Measurements from ENCODE around the gene C2CD2.
A peak's percentile ranks its signal among the peaks of the same experiment; 100 is the strongest.

C2CD2 gene

GRCh38 chr21:41865002-41865777 lies 88.6 kb downstream of the C2CD2 start:
- peak; percentile 55 for DNase-seq (ENCODE audit: low spot score)

GRCh38 chr21:41864311-41865001 lies 89.4 kb downstream of the C2CD2 start:
- peak; percentile 80 for DNase-seq (ENCODE audit: low spot score)

DNA sequence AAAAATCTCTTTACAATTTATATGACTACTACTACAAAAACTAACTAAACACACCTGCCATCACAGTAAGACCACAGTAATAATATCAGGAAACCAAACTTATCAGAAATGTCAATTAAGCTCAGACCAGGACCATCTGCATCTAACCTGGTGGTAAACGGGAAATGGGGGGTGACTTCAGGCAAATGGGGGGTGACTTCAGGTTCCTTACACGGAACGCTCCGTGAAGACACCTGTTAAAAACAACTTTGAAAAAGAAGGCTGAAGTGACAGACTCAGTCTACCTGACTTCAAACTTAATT lies 90.4 kb downstream of the C2CD2 start:
- peak; percentile 87 for DNase-seq (ENCODE audit: low spot score)

DNA sequence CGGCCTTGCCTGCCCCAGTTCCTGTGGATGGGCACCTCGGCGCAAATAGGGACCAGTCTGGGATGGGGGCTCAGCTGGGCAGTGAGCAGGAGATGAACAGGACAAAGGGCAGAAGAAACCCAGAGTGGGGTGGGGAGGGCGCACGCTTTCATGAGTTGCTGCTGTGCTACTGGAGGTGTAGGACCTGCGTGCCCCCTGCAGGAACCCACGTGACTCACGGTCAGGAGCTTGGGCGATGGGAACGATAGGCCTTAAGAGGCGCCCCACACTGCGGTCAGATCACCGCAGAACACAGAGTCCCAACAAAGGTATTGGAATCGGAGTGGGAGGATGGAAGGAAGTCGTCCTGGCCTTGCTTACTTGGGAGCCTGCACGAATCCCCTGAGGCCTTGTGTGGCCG lies 91.8 kb downstream of the C2CD2 start:
- DNase-seq (ENCODE audit: low spot score) = no peak

GRCh38 chr21:41861255-41861654 lies 92.6 kb downstream of the C2CD2 start:
- DNase-seq (ENCODE audit: low spot score) = no peak

GRCh38 chr21:41859297-41859980 lies 94.4 kb downstream of the C2CD2 start:
- DNase-seq (ENCODE audit: low spot score) = no peak

DNA sequence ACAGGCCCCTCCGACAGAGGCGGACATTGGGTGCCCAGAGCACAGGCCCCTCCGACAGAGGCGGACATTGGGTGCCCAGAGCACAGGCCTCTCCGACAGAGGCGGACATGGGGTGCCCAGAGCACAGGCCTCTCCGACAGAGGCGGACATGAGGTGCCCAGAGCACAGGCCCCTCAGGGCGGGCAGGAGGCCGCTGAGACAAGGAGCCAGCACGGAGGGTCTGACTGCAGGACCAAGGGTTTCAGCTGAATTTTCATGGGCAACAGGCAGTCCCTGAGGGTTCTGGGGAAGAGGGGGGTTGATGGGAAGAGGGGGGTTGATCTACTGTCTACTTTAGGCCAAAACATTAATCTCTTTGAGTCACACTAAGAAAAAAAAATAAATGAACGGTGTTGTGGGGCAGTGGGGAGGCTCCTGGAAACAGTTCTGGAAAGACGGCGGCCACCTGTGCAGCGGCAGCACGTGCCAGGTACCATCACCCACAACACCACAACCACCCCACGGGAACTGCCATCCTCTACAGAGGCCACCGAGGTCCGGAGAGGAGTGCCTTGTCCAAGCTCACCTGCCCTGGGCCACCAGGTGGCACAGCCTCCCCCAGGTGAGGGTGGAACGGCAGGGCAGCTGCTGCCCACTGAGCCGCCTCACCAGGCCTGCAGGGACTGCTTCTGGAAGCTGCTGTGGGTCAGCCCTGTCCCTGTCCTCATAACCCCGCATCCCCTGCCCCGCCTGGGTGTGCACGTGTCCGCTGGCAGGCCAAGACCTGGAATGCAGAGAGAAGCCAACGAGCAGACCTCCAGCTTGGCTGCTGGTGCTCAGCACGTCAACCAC lies 95.1 kb downstream of the C2CD2 start:
- no peak for DNase-seq (ENCODE audit: low spot score)

- no peak for DNase-seq (ENCODE audit: low spot score)
Observed at GRCh38 chr21:41857771-41858300, 96.0 kb downstream of the C2CD2 start.

DNA sequence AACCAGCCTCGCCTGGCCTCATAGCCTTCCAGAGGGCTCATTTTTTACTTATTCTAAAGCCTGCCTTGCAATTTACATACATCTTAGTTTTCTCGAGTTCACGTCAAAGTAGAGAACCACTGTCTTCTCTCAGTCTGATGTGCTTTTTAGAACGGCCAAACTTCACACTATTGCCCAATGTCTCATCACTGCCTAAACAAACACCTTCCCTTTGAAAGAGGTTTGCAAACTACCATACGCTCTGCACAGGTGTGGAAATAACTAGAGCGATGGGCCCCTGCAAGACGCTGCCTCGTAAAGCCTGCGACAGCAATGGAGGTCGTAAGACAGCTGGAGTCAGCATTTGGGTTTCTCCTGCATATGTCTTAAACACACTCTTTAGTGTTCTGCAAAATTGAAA lies 97.2 kb downstream of the C2CD2 start:
- DNase-seq (ENCODE audit: low spot score) = no peak

GRCh38 chr21:41854426-41854995 lies 99.3 kb downstream of the C2CD2 start:
- DNase-seq (ENCODE audit: low spot score) = no peak

DNA sequence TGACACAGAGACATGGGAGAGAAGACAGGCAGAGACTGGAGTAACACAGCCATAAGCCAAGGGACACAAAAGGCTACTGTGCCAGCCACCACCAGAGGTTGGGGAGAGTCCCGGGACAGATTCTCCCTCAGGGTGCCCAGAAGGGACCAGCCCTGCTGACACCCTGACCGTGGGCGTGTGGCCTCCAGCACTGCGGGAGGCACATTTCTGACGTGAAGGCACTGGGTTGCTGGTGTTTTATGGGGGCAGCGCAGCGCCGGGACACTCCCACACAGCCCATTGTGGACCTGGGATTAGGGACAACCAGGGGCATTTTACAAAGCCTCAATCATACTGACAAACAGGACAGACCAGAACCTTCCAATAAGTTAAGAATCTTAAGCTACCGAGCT lies 100.9 kb downstream of the C2CD2 start:
- no peak for DNase-seq (ENCODE audit: low spot score)

GRCh38 chr21:41852151-41852928 lies 101.5 kb downstream of the C2CD2 start:
- no peak for DNase-seq (ENCODE audit: low spot score)

GRCh38 chr21:41851090-41851790 lies 102.6 kb downstream of the C2CD2 start:
- peak; percentile 37 for DNase-seq (ENCODE audit: low spot score)

- no peak for DNase-seq (ENCODE audit: low spot score)
Observed at GRCh38 chr21:41850085-41850484, 103.7 kb downstream of the C2CD2 start.

DNA sequence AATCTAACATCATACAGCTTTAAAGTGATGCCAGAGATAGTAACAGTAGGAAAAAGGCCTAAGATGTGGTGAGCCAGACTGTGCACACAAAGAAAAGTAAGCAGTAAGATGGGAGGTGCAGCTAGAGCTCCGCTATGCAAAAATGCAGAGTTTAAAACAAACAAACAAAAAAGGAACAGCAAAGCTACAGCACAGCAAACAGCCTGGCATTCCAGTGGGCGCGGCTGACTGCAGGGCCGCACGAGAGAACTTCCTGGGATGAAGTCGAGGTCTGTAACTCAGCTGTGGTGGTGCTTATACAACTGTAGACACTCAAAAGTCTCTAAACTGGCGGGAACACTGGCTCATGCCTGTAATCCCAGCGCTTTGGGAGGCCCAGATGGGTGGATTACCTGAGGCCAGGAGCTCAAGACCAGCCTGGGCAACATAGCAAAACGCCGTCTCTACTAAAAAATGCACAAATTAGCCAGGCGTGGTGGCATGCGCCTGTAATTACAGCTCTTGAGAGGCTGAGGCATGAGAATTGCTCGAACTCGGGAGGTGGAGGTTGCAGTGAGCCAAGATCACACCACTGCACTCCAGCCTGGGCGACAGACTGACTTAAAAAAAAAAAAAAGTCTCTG lies 104.7 kb downstream of the C2CD2 start:
- no peak for DNase-seq (ENCODE audit: low spot score)

DNA sequence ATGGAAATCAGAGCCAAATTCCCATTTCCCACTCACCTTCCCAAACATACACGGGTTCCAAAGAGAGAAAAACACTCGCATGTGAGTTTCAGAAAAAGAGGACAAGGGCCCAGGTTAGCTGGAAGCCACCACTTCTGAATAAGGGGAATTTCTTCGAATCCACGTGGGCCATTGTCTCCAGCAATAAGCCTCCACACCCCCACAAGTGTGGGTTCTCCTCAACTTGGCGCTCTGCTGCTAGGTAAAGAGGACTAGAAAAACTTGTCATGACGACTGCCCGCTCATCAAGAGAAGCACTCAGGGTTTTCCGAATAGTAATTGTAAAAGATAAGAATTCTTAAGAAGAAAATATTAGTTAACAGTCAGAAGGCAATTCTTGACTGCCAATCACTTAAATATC lies 105.3 kb downstream of the C2CD2 start:
- DNase-seq (ENCODE audit: low spot score) = no peak

DNA sequence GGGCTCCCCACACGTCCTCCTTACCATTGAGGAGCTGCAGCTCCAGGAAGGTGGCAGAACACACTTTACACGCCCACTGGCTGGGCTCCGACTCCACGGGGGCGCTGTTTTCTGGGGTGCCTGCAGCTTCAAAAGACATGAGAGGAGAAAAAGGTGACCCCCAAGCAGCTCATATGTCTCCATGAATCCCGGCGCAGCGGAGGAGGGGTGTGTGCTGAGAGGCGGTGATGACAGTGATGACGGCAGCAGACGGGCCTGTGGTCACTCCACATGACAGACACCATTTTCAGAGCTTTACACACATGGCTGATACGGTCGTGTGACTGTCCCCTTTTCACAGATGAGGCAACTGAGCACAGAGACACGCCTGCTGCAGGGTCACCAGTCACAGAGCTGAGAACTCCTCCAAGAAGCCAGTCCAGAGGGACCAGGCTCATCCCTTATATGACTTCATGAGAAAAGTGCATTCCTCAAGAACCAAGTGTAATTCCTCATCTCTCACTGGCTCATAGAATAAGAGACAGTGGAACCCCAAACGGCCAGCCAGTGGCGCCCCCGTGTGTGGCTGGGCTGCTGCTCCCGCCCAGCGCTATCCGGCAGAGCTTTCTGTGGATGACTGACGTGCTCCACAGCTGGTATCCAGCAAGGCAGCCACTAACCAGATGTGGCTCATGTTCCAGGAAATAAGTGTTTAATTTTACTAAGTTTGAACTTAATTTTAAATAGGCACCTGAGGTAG lies 106.6 kb downstream of the C2CD2 start:
- DNase-seq (ENCODE audit: low spot score) = no peak

DNA sequence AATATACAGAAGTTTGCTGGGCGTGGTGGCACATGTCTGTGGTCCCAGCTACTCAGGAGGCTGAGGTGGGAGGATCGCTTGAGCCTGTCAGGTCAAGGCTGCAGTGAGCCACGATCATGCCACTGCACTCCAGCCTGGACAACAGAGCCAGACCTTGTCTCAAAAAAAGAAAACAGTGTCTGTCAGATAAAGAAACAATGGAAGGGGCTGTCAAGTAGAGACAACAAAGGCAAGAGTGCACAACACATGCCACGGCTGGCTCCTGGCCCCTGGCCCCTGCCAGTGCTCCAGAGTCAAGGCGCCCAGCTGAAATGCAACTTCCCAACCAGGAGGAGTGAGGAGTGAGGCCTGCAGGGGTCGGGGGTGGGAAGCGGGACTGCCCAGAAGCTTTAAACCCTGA lies 107.3 kb downstream of the C2CD2 start:
- no peak for DNase-seq (ENCODE audit: low spot score)

- no peak for DNase-seq (ENCODE audit: low spot score)
Observed at GRCh38 chr21:41846033-41846317, 107.8 kb downstream of the C2CD2 start.
